ENCODE results near the gene BMPER.

The BMPER gene

GRCh38 chr7:34067005-34067778 lies 161.9 kb downstream of the BMPER start:
- no peak for DNase-seq

- DNase-seq, result no peak
Observed at GRCh38 chr7:34069676-34070075, 164.3 kb downstream of the BMPER start.

GRCh38 chr7:34070511-34071323 lies 165.4 kb downstream of the BMPER start:
- DNase-seq, result no peak

GRCh38 chr7:34073676-34074075 lies 168.3 kb downstream of the BMPER start:
- no peak for DNase-seq

- DNase-seq, result no peak
Observed at GRCh38 chr7:34074421-34074820, 169.1 kb downstream of the BMPER start.

GRCh38 chr7:34075523-34076370 lies 170.4 kb downstream of the BMPER start:
- DNase-seq, result no peak

- DNase-seq, result no peak
Observed at GRCh38 chr7:34077168-34077567, 171.8 kb downstream of the BMPER start.

GRCh38 chr7:34078864-34079263 lies 173.5 kb downstream of the BMPER start:
- DNase-seq, result no peak

- DNase-seq, result no peak
Observed at GRCh38 chr7:34080513-34080912, 175.2 kb downstream of the BMPER start.

- no peak for DNase-seq
Observed at GRCh38 chr7:34081935-34082334, 176.6 kb downstream of the BMPER start.

- DNase-seq, result no peak
Observed at GRCh38 chr7:34083440-34083839, 178.1 kb downstream of the BMPER start.

GRCh38 chr7:34084651-34085050 lies 179.3 kb downstream of the BMPER start:
- no peak for DNase-seq

- no peak for DNase-seq
Observed at GRCh38 chr7:34086064-34086463, 180.7 kb downstream of the BMPER start.

- DNase-seq, result no peak
Observed at GRCh38 chr7:34086981-34087380, 181.6 kb downstream of the BMPER start.

GRCh38 chr7:34087892-34088891 lies 182.9 kb downstream of the BMPER start:
- DNase-seq, result no peak

- no peak for DNase-seq
Observed at GRCh38 chr7:34090816-34091215, 185.5 kb downstream of the BMPER start.

GRCh38 chr7:34091321-34091917 lies 186.1 kb downstream of the BMPER start:
- DNase-seq, result no peak

GRCh38 chr7:34093276-34093675 lies 187.9 kb downstream of the BMPER start:
- DNase-seq, result no peak

GRCh38 chr7:34096198-34096651 lies 190.9 kb downstream of the BMPER start:
- no peak for DNase-seq

GRCh38 chr7:34096777-34097176 lies 191.4 kb downstream of the BMPER start:
- DNase-seq, result no peak

GRCh38 chr7:34100661-34101060 lies 195.3 kb downstream of the BMPER start:
- DNase-seq, result no peak
